CD14-positive monocyte (primary cell): ENCODE data around the gene SCG2. TPM values are rescaled to one million over a fixed set of nuclear protein-coding genes. Genes with fewer than 3 reads are reported as not detected.

Experiments used
- DNase-seq, 3 donors: peaks; one replicate each; pipeline ENCODE4 v3.0.0-alpha.2; 2011 to 2022
- H2AFZ ChIP-seq: 2 replicates; pipeline ENCODE4 v1.6.0; 2012; ENCODE audit warnings: mild to moderate bottlenecking, low read depth, low read length, inconsistent platforms; ENCODE audit not compliant: insufficient read depth, poor library complexity, severe bottlenecking
- H3K27ac ChIP-seq, 2 donors: 1 replicate in 1 of 2; 2 replicates in 1 of 2; pipeline ENCODE4 v1.5.1; 2012 to 2013; ENCODE audit warnings: low read length in 2 of 2, control low read depth in 1 of 2, inconsistent platforms in 1 of 2, low read depth in 1 of 2, mild to moderate bottlenecking in 1 of 2
- H3K27me3 ChIP-seq, 2 donors: one replicate each; pipeline versions ENCODE4 v1.6.0 to v1.6.1; 2011 to 2013; ENCODE audit warnings: low read length in 2 of 2; ENCODE audit not compliant: control insufficient read depth in 2 of 2, insufficient read depth in 2 of 2
- H3K36me3 ChIP-seq, 2 donors: replicated peaks in 1 of 2; 1 replicate in 1 of 2; 2 replicates in 1 of 2; pipeline versions ENCODE4 v1.5.1 to v1.6.1; 2012 to 2013; ENCODE audit warnings: low read length in 2 of 2, control low read depth in 1 of 2, inconsistent platforms in 1 of 2, mild to moderate bottlenecking in 1 of 2; ENCODE audit not compliant: insufficient read depth in 2 of 2, control insufficient read depth in 1 of 2
- H3K4me1 ChIP-seq, 2 donors: 1 replicate in 1 of 2; 2 replicates in 1 of 2; pipeline versions ENCODE4 v1.5.1 to v1.6.1; 2012 to 2013; ENCODE audit warnings: low read length in 2 of 2, control low read depth in 1 of 2, inconsistent platforms in 1 of 2, mild to moderate bottlenecking in 1 of 2, moderate library complexity in 1 of 2; ENCODE audit not compliant: insufficient read depth in 2 of 2, control insufficient read depth in 1 of 2
- H3K4me2 ChIP-seq: replicated peaks from 2 replicates; pipeline ENCODE3; 2012; ENCODE audit warnings: low read length, moderate library complexity, mild to moderate bottlenecking; ENCODE audit not compliant: poor library complexity, severe bottlenecking; ENCODE audit errors: extremely low read depth
- H3K4me3 ChIP-seq, 3 experiments: fragments of 200-600 bp in 1 of 3; sonication (generic) in 1 of 3; replicated peaks in 1 of 3; 1 replicate in 2 of 3; 2 replicates in 1 of 3; pipeline ENCODE4 v1.5.1; 2011 to 2013; ENCODE audit warnings: low read length in 3 of 3, mild to moderate bottlenecking in 3 of 3, control low read depth in 2 of 3, low read depth in 2 of 3, inconsistent platforms in 1 of 3, moderate library complexity in 1 of 3
- H3K79me2 ChIP-seq: 2 replicates; pipeline ENCODE4 v1.6.0; 2012; ENCODE audit warnings: mild to moderate bottlenecking, control low read depth, inconsistent platforms, low read length, moderate library complexity; ENCODE audit not compliant: insufficient read depth
- H3K9ac ChIP-seq: 2 replicates; pipeline ENCODE4 v1.6.0; 2017; ENCODE audit warnings: low read length, mild to moderate bottlenecking; ENCODE audit not compliant: insufficient read depth, poor library complexity, severe bottlenecking
- H3K9me3 ChIP-seq, 2 donors: replicated peaks in 1 of 2; 1 replicate in 1 of 2; 2 replicates in 1 of 2; pipeline versions ENCODE4 v1.5.1 to v1.6.1; 2012 to 2013; ENCODE audit warnings: low read length in 2 of 2, control low read depth in 1 of 2; ENCODE audit not compliant: control insufficient read depth in 1 of 2, insufficient read depth in 1 of 2
- H4K20me1 ChIP-seq: 2 replicates; pipeline ENCODE4 v1.6.0; 2012; ENCODE audit warnings: mild to moderate bottlenecking, low read length, control low read depth, moderate library complexity; ENCODE audit not compliant: insufficient read depth
- H3K27ac Mint-ChIP-seq, 7 donors: one replicate each; pipeline ENCODE4 v1.8.0; 2020; ENCODE audit warnings: mild to moderate bottlenecking in 7 of 7, mixed read lengths in 7 of 7, moderate library complexity in 6 of 7, inconsistent platforms in 2 of 7
- H3K27me3 Mint-ChIP-seq, 3 donors: one replicate each; pipeline ENCODE4 v1.8.0; 2021 to 2022; ENCODE audit warnings: low read depth in 3 of 3, mild to moderate bottlenecking in 3 of 3, mixed read lengths in 3 of 3, moderate library complexity in 3 of 3, inconsistent platforms in 1 of 3
- H3K36me3 Mint-ChIP-seq, 2 donors: one replicate each; pipeline ENCODE4 v1.8.0; 2020; ENCODE audit warnings: mixed read lengths in 2 of 2, inconsistent platforms in 1 of 2, mild to moderate bottlenecking in 1 of 2
- H3K4me1 Mint-ChIP-seq: one replicate; pipeline ENCODE4 v1.8.0; 2020; ENCODE audit warnings: mild to moderate bottlenecking, mixed read lengths
- H3K4me3 Mint-ChIP-seq, 2 donors: one replicate each; pipeline ENCODE4 v1.8.0; 2020; ENCODE audit warnings: mild to moderate bottlenecking in 2 of 2, mixed read lengths in 2 of 2, moderate library complexity in 1 of 2
- H3K9me3 Mint-ChIP-seq, 7 donors: one replicate each; pipeline ENCODE4 v1.8.0; 2020 to 2022; ENCODE audit warnings: mixed read lengths in 7 of 7, mild to moderate bottlenecking in 6 of 7, moderate library complexity in 6 of 7, inconsistent platforms in 2 of 7
- CTCF ChIP-seq: fragments of 200-600 bp; IDR thresholded peaks from one replicate; pipeline ENCODE4 v1.8.0; 2022; ENCODE audit warnings: antibody characterized with exemption, mild to moderate bottlenecking
- WGBS: methylation state at CpG from one replicate; pipeline ENCODE4 v1.1.5; 2013; ENCODE audit warnings: missing lambda C conversion rate; ENCODE audit not compliant: insufficient coverage; 5-methylcytosine and 5-hydroxymethylcytosine counted together
- intact Hi-C, 2 donors: fragments of 100-400 bp; cut with micrococcal nuclease; formaldehyde crosslinking; loops; one replicate each; pipeline versions ENCODE4 v1.15.0 to v1.15.1; 2023
- polyA plus RNA-seq, 3 donors: library from polyadenylated mRNA; depleted of rRNA in 1 of 3; unstranded in 2 of 3; stranded (reverse) in 1 of 3; fragments of 300-500 nt in 2 of 3; fragments of >200 nt in 1 of 3; fragmentation: Illumina TruSeq in 2 of 3; gene quantifications; 1 replicate in 2 of 3; 2 replicates in 1 of 3; pipeline ENCODE4 v1.2.3, GENCODE V29; 2012 to 2021

Gene SCG2
- polyA plus RNA-seq, 3 donors: not detected

DNA sequence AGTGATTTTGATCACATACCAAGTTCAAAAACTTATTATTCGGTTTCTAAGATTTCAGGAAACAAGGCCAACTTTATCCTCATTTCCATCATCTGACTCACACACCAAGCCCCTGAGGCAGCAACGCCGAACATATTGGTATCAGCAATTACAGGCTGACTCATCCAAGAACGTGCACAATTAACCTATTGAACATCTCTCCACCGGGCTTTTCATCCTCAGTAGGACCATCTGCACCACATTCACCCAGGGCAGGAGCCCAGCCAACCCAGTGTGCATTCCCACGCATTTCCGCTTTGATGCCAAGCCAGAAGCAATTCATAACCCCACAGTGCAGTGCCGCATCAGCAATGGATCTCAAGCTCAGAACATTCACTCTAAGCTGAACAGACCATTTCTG, 52.9 kb downstream of the SCG2 start:
- Mint-ChIP-seq H3K27me3 (peaks cover 3 to 8% (median 4%) of the 10 kb centered on the region in 3 donors), H3K27ac (no peak overlapping the region), H3K4me1 (no peaks in the 10 kb centered on the region), H3K36me3 (no peaks in the 10 kb centered on the region), H3K9me3 (peaks cover 0 to 6% (median 2%) of the 10 kb centered on the region in 7 donors), H3K4me3 (no peak overlapping the region)
- Histone ChIP-seq H3K4me1 (no peaks in the 10 kb centered on the region), H3K4me2 (no peak overlapping the region), H3K36me3 (no peaks in the 10 kb centered on the region), H3K27ac (no peak overlapping the region), H4K20me1 (no peaks in the 10 kb centered on the region), H3K9me3 (no peaks in the 10 kb centered on the region), H3K4me3 (no peak overlapping the region), H3K27me3 (no peaks in the 10 kb centered on the region), H3K79me2 (no peaks in the 10 kb centered on the region), H3K9ac (no peak overlapping the region), H2AFZ (no peak overlapping the region)
- WGBS: 90% methylated on average over 8 of the region's 8 CpGs
- no peak for DNase-seq
- no peak for TF ChIP-seq CTCF
- intact Hi-C loops: no loop called here

DNA sequence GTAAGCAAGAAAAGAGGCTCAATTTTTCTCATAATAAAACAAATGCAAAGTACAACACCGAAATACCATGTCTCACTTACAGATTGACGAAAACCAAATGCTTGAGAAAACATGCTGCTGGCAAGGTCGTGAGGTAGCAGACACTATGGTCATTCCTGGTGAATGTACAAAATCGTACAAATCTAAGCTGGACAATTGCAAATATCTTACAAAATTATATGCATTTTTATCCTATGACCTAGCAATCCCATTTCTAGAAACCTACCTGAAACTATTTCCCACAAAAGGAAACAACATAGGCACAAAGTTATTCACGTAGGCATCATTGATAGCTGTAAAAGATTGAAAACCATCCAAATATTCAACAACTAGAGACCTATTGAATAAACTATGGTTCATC, 54.0 kb downstream of the SCG2 start:
- no peak overlapping the region for H3K9ac ChIP-seq
- H3K27me3 ChIP-seq: no peaks in the 10 kb centered on the region
- no peaks in the 10 kb centered on the region for H3K36me3 ChIP-seq
- peaks cover 0 to 4% (median 1%) of the 10 kb centered on the region in 7 donors for H3K9me3 Mint-ChIP-seq
- H3K4me3 ChIP-seq: no peak overlapping the region
- no peak for TF ChIP-seq CTCF
- no peaks in the 10 kb centered on the region for H3K36me3 Mint-ChIP-seq
- no peak for DNase-seq
- no peak overlapping the region for H3K4me2 ChIP-seq
- H4K20me1 ChIP-seq: no peaks in the 10 kb centered on the region
- H3K27ac Mint-ChIP-seq: no peak overlapping the region
- 89% methylated on average over 4 of the region's 5 CpGs for WGBS
- no peaks in the 10 kb centered on the region for H3K4me1 ChIP-seq
- H3K79me2 ChIP-seq: no peaks in the 10 kb centered on the region
- intact Hi-C loops: no loop called here
- H3K4me1 Mint-ChIP-seq: no peaks in the 10 kb centered on the region
- no peaks in the 10 kb centered on the region for H3K9me3 ChIP-seq
- H3K4me3 Mint-ChIP-seq: no peak overlapping the region
- H2AFZ ChIP-seq: no peak overlapping the region
- H3K27me3 Mint-ChIP-seq: peaks cover 0 to 6% (median 3%) of the 10 kb centered on the region in 3 donors
- no peak overlapping the region for H3K27ac ChIP-seq

Other genes starting within 250 kb of the SCG2 start
- 1 to 10 TPM in 1 of 3 donors, under 1 TPM in 2; 0.80 to 1.3 (median 0.81) TPM for gene AP1S3, start 235.2 kb upstream of the SCG2 start, polyA plus RNA-seq